A204.1 (cell line): Measurements from ENCODE around the gene PDIA6.

ENCODE experiments used
- FAIRE-seq: peaks from 2 replicates; lab custom pipeline; 2012; peaks lifted over from hg19 to GRCh38; lab: Jason Lieb, UNC

PDIA6 gene

GRCh38 chr2:10812362-10813162 is at the start of gene PDIA6:
PDIA6 (minus strand) TSS chr2:10812785; CDS start chr2:10812696, 89 bp downstream.
- no peak for FAIRE-seq

GRCh38 chr2:10862330-10862729 is 49.7 kb upstream of the PDIA6 start:
- FAIRE-seq: no peak

- FAIRE-seq: no peak
Observed at GRCh38 chr2:10861765-10862164, 49.2 kb upstream of the PDIA6 start.

GRCh38 chr2:10860814-10861325 is 48.3 kb upstream of the PDIA6 start:
- no peak for FAIRE-seq

- FAIRE-seq: no peak
Observed at GRCh38 chr2:10860081-10860813, 47.7 kb upstream of the PDIA6 start.

- no peak for FAIRE-seq
Observed at GRCh38 chr2:10859278-10859677, 46.7 kb upstream of the PDIA6 start.

- FAIRE-seq: no peak
Observed at GRCh38 chr2:10848541-10848940, 36.0 kb upstream of the PDIA6 start.

GRCh38 chr2:10847008-10847407 is 34.4 kb upstream of the PDIA6 start:
- no peak for FAIRE-seq

- FAIRE-seq: no peak
Observed at GRCh38 chr2:10846110-10846861, 33.7 kb upstream of the PDIA6 start.

- no peak for FAIRE-seq
Observed at GRCh38 chr2:10845640-10846039, 33.1 kb upstream of the PDIA6 start.

- no peak for FAIRE-seq
Observed at GRCh38 chr2:10844097-10844496, 31.5 kb upstream of the PDIA6 start.

- no peak for FAIRE-seq
Observed at GRCh38 chr2:10842506-10842905, 29.9 kb upstream of the PDIA6 start.

- no peak for FAIRE-seq
Observed at GRCh38 chr2:10841547-10842219, 29.1 kb upstream of the PDIA6 start.

GRCh38 chr2:10839813-10840212 is 27.2 kb upstream of the PDIA6 start:
- no peak for FAIRE-seq

- FAIRE-seq: no peak
Observed at GRCh38 chr2:10838734-10839133, 26.1 kb upstream of the PDIA6 start.

GRCh38 chr2:10837298-10838266 is 25.0 kb upstream of the PDIA6 start:
- no peak for FAIRE-seq

- no peak for FAIRE-seq
Observed at GRCh38 chr2:10835052-10835970, 22.7 kb upstream of the PDIA6 start.

- FAIRE-seq: no peak
Observed at GRCh38 chr2:10834068-10834655, 21.6 kb upstream of the PDIA6 start.

- FAIRE-seq: no peak
Observed at GRCh38 chr2:10833021-10833420, 20.4 kb upstream of the PDIA6 start.
